DOHH2 (cell line): ENCODE measurements around the gene RNU6-1.

Experiments used
- H3F3A ChIP-seq: fragments of 200-600 bp; sonication (generic), shearing (Covaris generic); 2 replicates; pipeline ENCODE4 v1.6.0; 2016; ENCODE audit warnings: antibody characterized with exemption, mild to moderate bottlenecking; ENCODE audit not compliant: control insufficient read depth, insufficient read depth
- H3K27ac ChIP-seq: fragments of 200-600 bp; sonication (generic); 2 replicates; pipeline ENCODE4 v1.5.1; 2014; ENCODE audit warnings: low read depth, mild to moderate bottlenecking, low read length, moderate library complexity
- H3K27me3 ChIP-seq: fragments of 200-600 bp; sonication (generic); 2 replicates; pipeline ENCODE4 v1.6.1; 2014; ENCODE audit warnings: mild to moderate bottlenecking, low read length, mixed read lengths; ENCODE audit not compliant: control insufficient read depth
- H3K36me3 ChIP-seq: fragments of 200-600 bp; sonication (generic); 2 replicates; pipeline ENCODE4 v1.6.1; 2014; ENCODE audit warnings: mild to moderate bottlenecking, low read length, moderate library complexity, mixed read lengths; ENCODE audit not compliant: control insufficient read depth
- H3K4me1 ChIP-seq: fragments of 200-600 bp; sonication (generic); 2 replicates; pipeline ENCODE4 v1.6.1; 2014; ENCODE audit warnings: mild to moderate bottlenecking, low read length, mixed read lengths; ENCODE audit not compliant: control insufficient read depth
- H3K4me2 ChIP-seq: fragments of 200-600 bp; sonication (generic); 2 replicates; pipeline ENCODE4 v1.6.0; 2014; ENCODE audit warnings: mild to moderate bottlenecking, low read length, moderate library complexity
- H3K4me3 ChIP-seq: fragments of 200-600 bp; sonication (generic); 2 replicates; pipeline ENCODE4 v1.5.1; 2014; ENCODE audit warnings: mild to moderate bottlenecking, low read length, mixed read lengths
- H3K79me2 ChIP-seq: fragments of 200-600 bp; sonication (generic); 2 replicates; pipeline ENCODE4 v1.6.1; 2014; ENCODE audit warnings: mild to moderate bottlenecking, low read length, mixed read lengths; ENCODE audit not compliant: control insufficient read depth
- H3K9me2 ChIP-seq: fragments of 200-600 bp; sonication (generic); replicated peaks from 2 replicates; pipeline ENCODE4 v1.6.1; 2014; ENCODE audit warnings: mild to moderate bottlenecking, low read length, mixed read lengths; ENCODE audit not compliant: control insufficient read depth
- H3K9me3 ChIP-seq: fragments of 200-600 bp; sonication (generic); 2 replicates; pipeline ENCODE4 v1.6.1; 2014; ENCODE audit warnings: antibody characterized with exemption, low read length, mixed read lengths; ENCODE audit not compliant: control insufficient read depth, insufficient read depth
- H4K20me1 ChIP-seq: fragments of 200-600 bp; sonication (generic); 2 replicates; pipeline ENCODE4 v1.6.0; 2014; ENCODE audit warnings: low read depth, mild to moderate bottlenecking, antibody characterized with exemption, low read length, moderate library complexity; ENCODE audit not compliant: control insufficient read depth, insufficient read depth
- EZH2phosphoT487 ChIP-seq: fragments of 200-600 bp; sonication (generic); IDR thresholded peaks from 2 replicates; pipeline ENCODE4 v1.6.1; 2017; ENCODE audit warnings: borderline replicate concordance, mild to moderate bottlenecking, antibody characterized with exemption, low read length, moderate library complexity, mixed read lengths
- TF ChIP-seq, protein P1 (sequence below): fragments of 200-600 bp; sonication (generic); IDR thresholded peaks from one replicate; pipeline ENCODE4 v1.5.1; 2014; ENCODE audit warnings: antibody characterized with exemption, mild to moderate bottlenecking, low read depth, low read length; ENCODE audit not compliant: poor library complexity, severe bottlenecking

RNU6-1 gene

GRCh38 chr15:67850336-67850735, 10.5 kb upstream of the RNU6-1 start:
- peak overlapping the region; percentile 56 for H3K4me2 ChIP-seq
- no peaks in the 10 kb centered on the region for H4K20me1 ChIP-seq
- no peaks in the 10 kb centered on the region for H3K36me3 ChIP-seq
- peak overlapping the region; percentile 48 for H3K27ac ChIP-seq
- TF ChIP-seq, protein P1, sequence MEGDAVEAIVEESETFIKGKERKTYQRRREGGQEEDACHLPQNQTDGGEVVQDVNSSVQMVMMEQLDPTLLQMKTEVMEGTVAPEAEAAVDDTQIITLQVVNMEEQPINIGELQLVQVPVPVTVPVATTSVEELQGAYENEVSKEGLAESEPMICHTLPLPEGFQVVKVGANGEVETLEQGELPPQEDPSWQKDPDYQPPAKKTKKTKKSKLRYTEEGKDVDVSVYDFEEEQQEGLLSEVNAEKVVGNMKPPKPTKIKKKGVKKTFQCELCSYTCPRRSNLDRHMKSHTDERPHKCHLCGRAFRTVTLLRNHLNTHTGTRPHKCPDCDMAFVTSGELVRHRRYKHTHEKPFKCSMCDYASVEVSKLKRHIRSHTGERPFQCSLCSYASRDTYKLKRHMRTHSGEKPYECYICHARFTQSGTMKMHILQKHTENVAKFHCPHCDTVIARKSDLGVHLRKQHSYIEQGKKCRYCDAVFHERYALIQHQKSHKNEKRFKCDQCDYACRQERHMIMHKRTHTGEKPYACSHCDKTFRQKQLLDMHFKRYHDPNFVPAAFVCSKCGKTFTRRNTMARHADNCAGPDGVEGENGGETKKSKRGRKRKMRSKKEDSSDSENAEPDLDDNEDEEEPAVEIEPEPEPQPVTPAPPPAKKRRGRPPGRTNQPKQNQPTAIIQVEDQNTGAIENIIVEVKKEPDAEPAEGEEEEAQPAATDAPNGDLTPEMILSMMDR: no peak
- no peak for TF ChIP-seq EZH2phosphoT487
- H3K27me3 ChIP-seq: no peaks in the 10 kb centered on the region
- no peaks in the 10 kb centered on the region for H3K79me2 ChIP-seq
- H3K9me2 ChIP-seq: no peaks in the 10 kb centered on the region
- peak overlapping the region; percentile 42 for H3K4me3 ChIP-seq
- peaks cover 71% of the 10 kb centered on the region for H3K4me1 ChIP-seq
- peaks cover 4% of the 10 kb centered on the region; the same call in 1 of the 2 replicates for H3K9me3 ChIP-seq
- H3F3A ChIP-seq: peaks cover 8% of the 10 kb centered on the region; the same call in 1 of the 2 replicates

GRCh38 chr15:67849538-67849937, 9.7 kb upstream of the RNU6-1 start:
- Histone ChIP-seq H3K9me2 (no peaks in the 10 kb centered on the region), H3K9me3 (peaks cover 4% of the 10 kb centered on the region; the same call in 1 of the 2 replicates), H3K36me3 (no peaks in the 10 kb centered on the region), H3F3A (peaks cover 7% of the 10 kb centered on the region; the same call in 1 of the 2 replicates), H3K4me3 (no peak overlapping the region), H4K20me1 (no peaks in the 10 kb centered on the region), H3K27ac (no peak overlapping the region), H3K27me3 (no peaks in the 10 kb centered on the region), H3K79me2 (no peaks in the 10 kb centered on the region), H3K4me1 (peaks cover 69% of the 10 kb centered on the region), H3K4me2 (no peak overlapping the region)
- no peak for TF ChIP-seq EZH2phosphoT487
- TF ChIP-seq, protein P1: no peak

DNA sequence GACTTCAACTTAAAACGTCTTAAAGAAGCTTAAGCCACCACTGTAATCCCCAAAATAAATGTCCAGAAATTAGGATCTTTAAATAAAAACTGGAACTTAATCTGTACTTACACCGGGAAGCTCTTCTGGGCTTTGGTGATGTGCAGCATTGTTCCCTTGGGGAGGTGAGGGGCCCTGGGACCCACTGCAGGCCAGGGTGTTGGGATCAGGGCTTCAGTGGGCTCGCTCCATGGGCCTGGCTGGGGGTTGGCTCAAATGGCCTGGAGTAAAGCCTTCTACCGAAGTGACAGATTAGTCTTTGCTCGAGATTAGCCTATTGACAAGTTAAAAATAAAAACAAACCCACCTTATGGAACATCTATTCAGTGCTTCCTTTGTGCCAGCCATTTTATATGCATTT, 6.1 kb upstream of the RNU6-1 start:
- no peak overlapping the region for H3K4me3 ChIP-seq
- no peaks in the 10 kb centered on the region for H3K36me3 ChIP-seq
- no peak overlapping the region for H3K4me2 ChIP-seq
- H4K20me1 ChIP-seq: no peaks in the 10 kb centered on the region
- H3K27ac ChIP-seq: no peak overlapping the region
- no peaks in the 10 kb centered on the region for H3K9me2 ChIP-seq
- peaks cover 42% of the 10 kb centered on the region for H3K4me1 ChIP-seq
- peaks cover 4% of the 10 kb centered on the region; the same call in 1 of the 2 replicates for H3F3A ChIP-seq
- no peaks in the 10 kb centered on the region for H3K79me2 ChIP-seq
- TF ChIP-seq EZH2phosphoT487: no peak
- TF ChIP-seq, protein P1: no peak
- no peaks in the 10 kb centered on the region for H3K27me3 ChIP-seq
- H3K9me3 ChIP-seq: peaks cover 4% of the 10 kb centered on the region; the same call in 1 of the 2 replicates
